HG03457 (cell line): ENCODE measurements around the gene FRMD3.

Experiments used
- ATAC-seq: cut with Tn5 transposase; IDR thresholded peaks from one replicate; pipeline ENCODE4 v1.9.1; 2021; ENCODE audit warnings: moderate number of reproducible peaks; ENCODE audit not compliant: unreplicated experiment

Gene FRMD3

GRCh38 chr9:83538172-83538889 is at the start of gene FRMD3:
Gene FRMD3, minus strand, starts transcription at chr9:83538401. Its CDS starts 170 bp downstream, at chr9:83538231.
- ATAC-seq: no peak

- ATAC-seq: no peak
Observed at GRCh38 chr9:83584995-83585394, 46.8 kb upstream of the FRMD3 start.

- ATAC-seq: no peak
Observed at GRCh38 chr9:83583151-83584014, 45.2 kb upstream of the FRMD3 start.

- ATAC-seq: no peak
Observed at GRCh38 chr9:83582029-83582428, 43.8 kb upstream of the FRMD3 start.

- ATAC-seq: no peak
Observed at GRCh38 chr9:83574482-83574881, 36.3 kb upstream of the FRMD3 start.

- no peak for ATAC-seq
Observed at GRCh38 chr9:83572524-83572923, 34.3 kb upstream of the FRMD3 start.

GRCh38 chr9:83570359-83570758 is 32.2 kb upstream of the FRMD3 start:
- no peak for ATAC-seq

GRCh38 chr9:83569326-83569725 is 31.1 kb upstream of the FRMD3 start:
- ATAC-seq: no peak

- ATAC-seq: no peak
Observed at GRCh38 chr9:83563360-83563759, 25.2 kb upstream of the FRMD3 start.

GRCh38 chr9:83560169-83560826 is 22.1 kb upstream of the FRMD3 start:
- ATAC-seq: no peak

- ATAC-seq: no peak
Observed at GRCh38 chr9:83557771-83558170, 19.6 kb upstream of the FRMD3 start.

GRCh38 chr9:83557317-83557716 is 19.1 kb upstream of the FRMD3 start:
- ATAC-seq: no peak

- no peak for ATAC-seq
Observed at GRCh38 chr9:83554278-83554677, 16.1 kb upstream of the FRMD3 start.

- peak; percentile 87 for ATAC-seq
Observed at GRCh38 chr9:83544002-83544698, 5.9 kb upstream of the FRMD3 start.

GRCh38 chr9:83538890-83539238 is 663 bp upstream of the FRMD3 start:
- ATAC-seq: no peak

- no peak for ATAC-seq
Observed at GRCh38 chr9:83537331-83538171, 650 bp downstream of the FRMD3 start.

- no peak for ATAC-seq
Observed at GRCh38 chr9:83536332-83536731, 1.9 kb downstream of the FRMD3 start.

- no peak for ATAC-seq
Observed at GRCh38 chr9:83535736-83536135, 2.5 kb downstream of the FRMD3 start.

- no peak for ATAC-seq
Observed at GRCh38 chr9:83533296-83533695, 4.9 kb downstream of the FRMD3 start.

GRCh38 chr9:83526901-83527300 is 11.3 kb downstream of the FRMD3 start:
- ATAC-seq: no peak
